ENCODE data around the gene GRIN2C.
"Not testable (repeated sequence)": the region's sequence is repeated elsewhere in the genome, so short reads cannot be mapped to it uniquely, and the experiment has no call there.

The GRIN2C gene

DNA sequence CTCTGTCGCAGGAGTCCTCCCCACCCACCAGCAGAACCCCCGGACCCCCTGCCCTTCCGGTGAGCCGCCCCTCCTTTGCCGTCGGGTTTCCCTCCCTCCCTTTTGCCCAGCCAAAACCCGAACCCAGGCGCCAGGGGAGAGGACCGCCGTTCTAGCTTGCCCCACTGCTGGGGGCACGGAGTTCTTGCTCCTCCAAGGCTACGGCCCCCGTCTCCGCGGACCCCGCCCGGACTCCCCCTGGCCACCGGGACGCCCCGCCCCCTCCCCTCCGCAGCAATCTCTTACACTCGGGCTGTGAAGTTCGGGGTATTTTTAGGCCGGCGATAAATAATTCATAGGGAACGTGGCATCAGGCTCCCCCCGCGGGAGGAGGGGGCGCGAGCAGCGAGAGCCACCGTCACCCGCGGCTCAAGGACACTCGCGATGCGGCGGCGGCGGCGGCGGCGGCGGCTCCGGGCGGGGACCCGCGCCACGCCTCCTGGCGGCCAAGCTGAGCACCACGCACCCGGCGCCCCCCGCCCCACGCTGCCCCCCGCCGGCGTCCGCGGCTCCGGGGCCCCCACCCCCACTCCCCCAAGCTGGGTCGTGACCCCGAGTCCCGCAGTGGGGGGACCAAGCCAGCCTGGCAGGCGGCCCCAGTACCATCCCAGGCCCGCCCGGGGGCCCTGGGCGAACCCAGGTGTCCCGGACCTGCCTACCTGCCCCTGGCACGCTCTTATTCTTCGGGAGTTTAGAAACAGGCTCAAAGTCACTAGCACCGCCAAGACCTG is at the start of gene GRIN2C:
Gene GRIN2C (minus strand): TSS at position 427 of the 770 bp plus-strand sequence. CDS start 4,793 bp downstream, outside the sequence.
- in situ Hi-C loops (cut with HindIII; ENCODE audit: low sequenced_read_pairs) = no loop called here

- in situ Hi-C loops (cut with HindIII; ENCODE audit: low sequenced_read_pairs) = not testable (repeated sequence)
Observed at GRCh38 chr17:74909097-74909496, 49.4 kb upstream of the GRIN2C start.

DNA sequence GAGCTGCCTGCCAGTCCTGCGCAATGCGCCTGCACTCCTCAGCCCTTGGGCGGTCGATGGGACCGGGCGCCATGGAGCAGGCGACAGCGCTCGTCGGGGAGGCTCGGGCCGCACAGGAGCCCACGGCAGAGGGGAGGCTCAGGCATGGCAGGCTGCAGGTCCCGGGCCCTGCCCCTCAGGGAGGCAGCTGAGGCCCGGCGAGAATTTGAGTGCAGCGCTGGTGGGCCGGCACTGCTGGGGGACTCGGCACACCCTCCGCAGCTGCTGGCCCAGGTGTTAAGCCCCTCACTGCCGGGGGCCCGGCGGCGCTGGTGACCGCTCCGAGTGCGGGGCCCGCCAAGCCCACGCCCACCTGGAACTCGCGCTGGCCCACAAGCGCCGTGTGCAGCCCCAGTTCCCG is 47.3 kb upstream of the GRIN2C start:
- in situ Hi-C loops (cut with HindIII; ENCODE audit: low sequenced_read_pairs) = no loop called here

DNA sequence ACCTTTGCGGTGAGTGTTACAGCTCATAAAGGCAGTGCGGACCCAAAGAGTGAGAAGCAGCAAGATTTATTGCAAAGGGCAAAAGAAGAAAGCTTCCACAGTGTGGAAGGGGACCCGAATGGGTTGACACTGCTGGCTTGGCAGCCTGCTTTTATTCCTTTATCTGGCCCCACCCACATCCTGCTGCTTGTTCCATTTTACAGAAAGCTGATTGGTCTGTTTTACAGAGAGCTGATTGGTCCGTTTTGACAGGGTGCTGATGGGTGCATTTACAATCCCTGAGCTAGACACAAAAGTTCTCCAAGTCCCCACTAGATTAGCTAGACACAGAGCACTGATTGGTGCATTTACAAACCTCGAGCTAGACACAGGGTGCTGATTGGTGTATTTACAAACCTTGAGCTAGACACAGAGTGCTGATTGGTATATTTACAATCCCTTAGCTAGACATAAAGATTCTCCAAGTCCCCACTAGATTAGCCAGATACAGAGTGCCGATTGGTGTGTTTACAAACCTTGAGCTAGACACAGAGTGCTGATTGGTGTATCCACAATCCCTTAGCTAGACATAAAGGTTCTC is 46.6 kb upstream of the GRIN2C start:
- in situ Hi-C loops (cut with HindIII; ENCODE audit: low sequenced_read_pairs) = not testable (repeated sequence)

- in situ Hi-C loops (cut with HindIII; ENCODE audit: low sequenced_read_pairs) = no loop called here
Observed at GRCh38 chr17:74904687-74905409, 45.2 kb upstream of the GRIN2C start.

GRCh38 chr17:74903671-74904070 is 44.0 kb upstream of the GRIN2C start:
- in situ Hi-C loops (cut with HindIII; ENCODE audit: low sequenced_read_pairs) = no loop called here

DNA sequence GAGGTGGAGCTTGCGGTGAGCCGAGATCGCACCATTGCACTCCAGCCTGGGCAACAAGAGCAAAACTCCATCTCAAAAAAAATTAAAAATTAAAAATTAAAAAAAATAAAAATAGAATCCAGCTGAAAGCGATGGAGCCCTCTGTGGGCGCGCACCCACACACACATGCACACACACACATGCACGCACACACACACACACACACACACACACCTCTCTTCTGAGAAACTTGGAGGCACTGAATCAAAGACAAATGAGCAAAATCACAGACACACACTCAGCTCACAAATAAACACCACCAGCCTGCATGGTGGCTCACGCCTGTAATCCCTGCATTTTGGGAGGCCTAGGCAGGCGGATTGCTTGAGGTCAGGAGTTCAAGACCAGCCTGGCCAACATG is 43.3 kb upstream of the GRIN2C start:
- in situ Hi-C loops (cut with HindIII; ENCODE audit: low sequenced_read_pairs) = no loop called here

GRCh38 chr17:74901353-74902135 is 41.9 kb upstream of the GRIN2C start:
- in situ Hi-C loops (cut with HindIII; ENCODE audit: low sequenced_read_pairs) = no loop called here

DNA sequence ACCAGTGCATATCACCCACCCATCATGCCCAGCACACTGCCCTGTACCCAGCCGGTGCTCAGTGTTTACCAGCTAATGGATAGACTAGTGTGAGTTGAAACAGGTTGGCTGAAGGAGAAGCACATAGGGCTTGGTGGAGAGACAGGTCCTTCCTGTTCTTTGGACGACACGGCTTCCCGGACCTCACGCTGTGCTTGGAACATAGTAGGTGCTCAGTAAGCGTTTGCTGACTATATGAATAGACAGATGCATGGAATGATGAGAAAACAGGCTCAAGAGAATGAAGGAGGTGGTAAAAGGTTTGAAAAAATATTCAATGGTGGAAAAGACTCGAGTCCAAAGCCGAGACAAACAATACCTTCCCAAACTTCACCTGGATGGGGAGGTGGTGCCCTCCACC is 40.5 kb upstream of the GRIN2C start:
- in situ Hi-C loops (cut with HindIII; ENCODE audit: low sequenced_read_pairs) = no loop called here

DNA sequence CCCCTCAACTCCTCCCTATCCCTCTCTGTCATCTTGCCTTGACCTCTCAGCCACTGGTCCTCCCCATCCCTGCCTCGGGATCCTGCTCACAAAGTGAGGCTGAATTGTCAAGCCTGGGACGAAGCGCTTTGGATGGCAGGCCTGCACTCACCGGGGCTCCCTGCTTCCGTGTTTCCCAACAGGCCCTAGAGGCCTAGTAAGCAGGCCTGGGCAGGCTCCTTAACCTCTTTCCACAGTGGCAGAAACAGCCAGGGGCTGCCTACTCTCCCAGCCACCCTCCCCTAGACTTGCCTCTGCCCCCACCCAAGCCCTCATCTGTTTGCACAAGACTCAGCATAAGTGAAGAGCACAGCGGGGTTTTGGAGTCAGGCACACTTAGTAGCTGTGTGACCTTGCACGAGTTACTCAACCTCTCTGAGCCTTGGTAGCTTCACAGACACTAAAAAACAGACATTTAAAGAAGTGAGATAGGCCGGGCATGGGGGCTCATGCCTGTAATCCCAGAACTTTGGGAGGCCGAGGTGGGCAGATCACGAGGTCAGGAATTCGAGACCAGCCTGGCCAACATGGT is 38.8 kb upstream of the GRIN2C start:
- in situ Hi-C loops (cut with HindIII; ENCODE audit: low sequenced_read_pairs) = no loop called here

GRCh38 chr17:74893936-74894671 is 34.4 kb upstream of the GRIN2C start:
- in situ Hi-C loops (cut with HindIII; ENCODE audit: low sequenced_read_pairs) = no loop called here

DNA sequence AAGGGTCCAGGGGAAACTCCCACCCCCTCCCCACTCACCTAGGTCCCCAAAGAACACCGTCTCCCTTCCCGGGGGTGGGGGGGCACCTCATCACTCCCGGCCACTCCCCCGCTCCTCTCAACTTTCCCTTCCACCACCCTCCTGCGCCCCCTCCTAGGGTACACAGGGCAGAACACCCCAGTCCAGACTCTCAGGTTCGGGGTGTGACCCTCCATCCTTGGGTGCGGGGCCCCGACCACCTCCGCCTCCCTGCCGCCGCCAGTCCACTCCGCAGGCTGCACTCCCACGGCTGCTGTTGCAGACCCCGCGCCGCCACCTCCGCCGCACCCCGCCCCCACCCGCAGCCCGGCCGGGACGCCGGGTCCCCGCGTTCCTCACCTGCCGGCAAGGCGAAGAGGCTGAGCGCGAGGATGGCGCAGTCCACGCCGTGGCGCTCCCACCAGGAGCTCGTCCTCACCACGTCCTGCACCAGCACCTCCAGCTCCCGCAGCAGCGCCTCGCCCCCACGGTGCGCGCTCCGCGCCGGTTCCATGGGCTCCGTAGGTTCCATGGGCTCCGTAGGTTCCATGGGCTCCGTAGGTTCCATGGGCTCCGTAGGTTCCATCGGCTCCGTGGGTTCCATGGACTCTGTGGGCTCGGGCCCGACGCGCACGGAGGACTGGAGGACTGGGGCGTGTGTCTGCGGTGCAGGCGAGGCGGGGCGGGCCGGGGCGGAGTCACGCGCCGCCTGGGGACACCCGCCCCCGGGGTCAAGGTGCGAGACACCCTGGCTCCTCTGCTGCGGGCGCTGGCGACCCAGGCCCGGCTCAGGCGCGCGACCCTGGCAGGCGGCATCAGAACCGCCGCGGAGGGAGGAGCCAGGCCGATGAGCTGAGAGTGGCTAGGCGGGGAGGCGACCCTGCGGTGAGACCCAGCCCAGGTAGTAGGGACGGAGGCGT is 33.6 kb upstream of the GRIN2C start, which contains the start of gene FADS6:
Gene FADS6 (minus strand): TSS at position 660 of the 938 bp plus-strand sequence. CDS start 38 bp downstream, at position 622.
- in situ Hi-C loops (cut with HindIII; ENCODE audit: low sequenced_read_pairs) = no loop called here

DNA sequence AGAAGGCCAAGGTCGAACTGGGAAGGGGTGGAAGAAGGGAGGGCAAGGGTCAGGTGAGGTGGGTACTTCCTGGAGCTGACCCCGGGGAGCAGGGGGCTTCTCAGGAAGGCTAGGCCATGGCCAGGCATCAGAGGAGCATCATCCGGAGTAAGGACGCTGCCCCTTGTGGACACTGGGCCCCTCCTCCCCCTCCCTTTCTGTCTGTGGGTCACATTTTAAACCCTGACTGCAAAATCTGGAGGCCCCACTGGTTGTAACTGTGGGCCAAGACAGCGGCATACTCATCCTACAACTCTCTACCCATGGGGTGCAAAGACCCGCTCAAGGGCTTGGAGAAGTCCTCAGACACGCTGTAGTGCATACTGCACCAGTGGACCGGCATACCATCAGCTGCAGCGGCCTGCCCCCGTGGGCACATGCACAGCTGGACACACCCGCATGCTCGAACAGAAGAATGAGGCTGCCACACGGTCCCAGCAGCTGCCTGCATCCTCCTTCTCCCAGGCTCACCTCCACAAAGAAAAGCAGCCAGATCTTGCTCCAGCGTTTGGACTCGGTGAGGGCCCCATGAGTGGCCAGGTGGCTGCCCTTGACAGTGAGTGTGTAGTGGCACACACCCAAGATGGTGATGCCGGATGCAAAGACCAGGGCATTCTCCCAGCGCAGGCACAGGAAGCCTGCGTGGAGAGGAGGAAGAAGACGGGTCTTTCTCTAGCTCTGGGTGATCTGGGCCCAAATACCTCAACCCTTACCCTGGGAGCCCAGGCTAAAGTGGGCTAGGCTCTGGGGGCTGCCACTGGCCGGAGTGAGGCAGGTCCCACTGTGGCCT is 32.5 kb upstream of the GRIN2C start:
- in situ Hi-C loops (cut with HindIII; ENCODE audit: low sequenced_read_pairs) = no loop called here

- in situ Hi-C loops (cut with HindIII; ENCODE audit: low sequenced_read_pairs) = no loop called here
Observed at GRCh38 chr17:74890554-74890953, 30.9 kb upstream of the GRIN2C start.

DNA sequence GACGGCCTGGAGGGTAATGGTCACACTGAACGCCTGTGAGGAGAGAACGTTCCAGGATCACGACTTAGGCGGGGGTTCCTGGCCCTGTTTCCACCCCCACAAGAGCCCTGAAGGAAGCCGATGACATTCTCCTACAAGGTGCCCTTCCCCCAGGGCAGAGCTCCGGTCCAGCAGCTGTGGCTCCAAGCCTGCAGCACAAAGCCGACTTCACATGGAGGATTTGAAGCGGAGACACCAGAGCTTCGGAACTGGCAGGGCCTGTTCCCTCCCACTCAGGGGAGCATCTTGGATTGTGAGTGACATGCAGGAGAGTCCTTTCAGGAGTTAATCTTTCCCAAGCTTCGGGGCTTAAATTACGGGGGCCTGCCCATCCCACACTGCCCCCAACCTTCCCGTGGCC is 28.8 kb upstream of the GRIN2C start:
- in situ Hi-C loops (cut with HindIII; ENCODE audit: low sequenced_read_pairs) = no loop called here

GRCh38 chr17:74883241-74883745 is 23.6 kb upstream of the GRIN2C start:
- in situ Hi-C loops (cut with HindIII; ENCODE audit: low sequenced_read_pairs) = no loop called here

GRCh38 chr17:74882517-74883240 is 23.0 kb upstream of the GRIN2C start:
- in situ Hi-C loops (cut with HindIII; ENCODE audit: low sequenced_read_pairs) = no loop called here
